H1 (cell line): ENCODE results near the gene CUBN. TPM values are rescaled to one million over a fixed set of nuclear protein-coding genes. Genes with fewer than 3 reads are reported as not detected.

Source experiments
- CHD2 ChIP-seq: IDR thresholded peaks from 2 replicates; pipeline ENCODE4 v1.6.1; 2012; ENCODE audit warnings: low read length, improper control_type of control experiment
- GTF2F1 ChIP-seq: IDR thresholded peaks from 2 replicates; pipeline ENCODE4 v1.6.1; 2012; ENCODE audit warnings: low read depth, low read length, improper control_type of control experiment, borderline replicate concordance
- HDAC2 ChIP-seq, 2 experiments: fragments of 300-600 bp in 1 of 2; sonication (generic) in 1 of 2; IDR thresholded peaks; 2 replicates each; pipeline ENCODE4 v1.6.1; 2011 to 2012; ENCODE audit warnings: low read depth in 2 of 2, low read length in 2 of 2, mild to moderate bottlenecking in 2 of 2, moderate library complexity in 2 of 2, borderline replicate concordance in 1 of 2, inconsistent platforms in 1 of 2
- POLR2A ChIP-seq, 2 experiments: IDR thresholded peaks; 1 replicate in 1 of 2; 2 replicates in 1 of 2; pipeline ENCODE4 v1.6.1; 2011; ENCODE audit warnings: low read depth in 2 of 2, low read length in 2 of 2, mild to moderate bottlenecking in 2 of 2; ENCODE audit errors: control extremely low read depth in 1 of 2
- TAF7 ChIP-seq: optimal IDR thresholded peaks from 2 replicates; pipeline ENCODE3; 2011; ENCODE audit warnings: low read depth, mild to moderate bottlenecking, inconsistent platforms, low read length, moderate library complexity, borderline replicate concordance
- ZNF274 ChIP-seq: IDR thresholded peaks from 2 replicates; pipeline ENCODE4 v1.7.0; 2012; ENCODE audit warnings: low read length, borderline replicate concordance; ENCODE audit errors: extremely low read depth
- polyA plus RNA-seq, 7 experiments: library from polyadenylated mRNA; depleted of rRNA in 3 of 7; stranded (reverse) in 5 of 7; unstranded in 2 of 7; fragments of >200 nt in 5 of 7; fragments of 200-250 nt in 2 of 7; gene quantifications; 1 replicate in 5 of 7; 2 replicates in 1 of 7; 4 replicates in 1 of 7; pipeline versions ENCODE4 v1.2.1 to v1.2.3, GENCODE V29; 2011 to 2013; ENCODE audit warnings: missing spikeins in 2 of 7, mixed read lengths in 2 of 7
- total RNA-seq: library from RNA; stranded (reverse); fragmentation: NEBNext Ultra II Directional; extraction: Animal tissue kit (Norgen Biotek cat#: 25700); gene quantifications from 2 replicates; pipeline ENCODE4 v1.2.1, GENCODE V29; 2021
- TF ChIP-seq, protein P1 (sequence below): fragments of 300-600 bp; sonication (generic); IDR thresholded peaks from 2 replicates; pipeline ENCODE4 v1.7.1; 2012; ENCODE audit warnings: low read length, moderate library complexity, mild to moderate bottlenecking, inconsistent platforms; ENCODE audit not compliant: insufficient replicate concordance

The CUBN gene
- total and polyA plus RNA-seq, 2 of the 8 experiments (the other 6 are each of a cell fraction or from before 2014, with no cell fraction given) = 0.04 to 0.08 TPM

DNA sequence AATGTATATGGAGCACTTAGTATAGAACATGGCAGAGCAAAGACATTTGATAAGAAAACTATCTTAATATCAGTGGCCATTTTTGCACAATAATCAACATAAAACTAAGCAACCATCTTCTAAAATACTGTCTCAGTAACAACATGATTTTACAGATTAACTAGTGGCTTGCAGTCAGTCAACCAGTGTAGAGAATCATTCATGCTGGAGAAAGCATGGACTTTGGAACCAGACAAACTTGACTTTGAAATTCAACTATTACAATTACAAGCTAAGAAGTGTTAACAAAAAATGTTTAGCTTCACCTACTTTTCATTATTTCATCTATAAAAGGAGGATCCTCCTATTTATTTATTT lies 27.7 kb downstream of the CUBN start (continued):
- no peak for TF ChIP-seq GTF2F1
- no peak for TF ChIP-seq POLR2A (IDR thresholded peaks at IDR 0.05; ENCODE audit: control extremely low read depth in 1 of 2, low read depth in 2 of 2, low read length in 2 of 2)
- TF ChIP-seq TAF7 = no peak
- TF ChIP-seq CHD2 = no peak
- no peak for TF ChIP-seq HDAC2 (IDR thresholded peaks at IDR 0.05; ENCODE audit: borderline replicate concordance in 1 of 2, low read depth in 2 of 2, low read length in 2 of 2)
- TF ChIP-seq, protein P1, sequence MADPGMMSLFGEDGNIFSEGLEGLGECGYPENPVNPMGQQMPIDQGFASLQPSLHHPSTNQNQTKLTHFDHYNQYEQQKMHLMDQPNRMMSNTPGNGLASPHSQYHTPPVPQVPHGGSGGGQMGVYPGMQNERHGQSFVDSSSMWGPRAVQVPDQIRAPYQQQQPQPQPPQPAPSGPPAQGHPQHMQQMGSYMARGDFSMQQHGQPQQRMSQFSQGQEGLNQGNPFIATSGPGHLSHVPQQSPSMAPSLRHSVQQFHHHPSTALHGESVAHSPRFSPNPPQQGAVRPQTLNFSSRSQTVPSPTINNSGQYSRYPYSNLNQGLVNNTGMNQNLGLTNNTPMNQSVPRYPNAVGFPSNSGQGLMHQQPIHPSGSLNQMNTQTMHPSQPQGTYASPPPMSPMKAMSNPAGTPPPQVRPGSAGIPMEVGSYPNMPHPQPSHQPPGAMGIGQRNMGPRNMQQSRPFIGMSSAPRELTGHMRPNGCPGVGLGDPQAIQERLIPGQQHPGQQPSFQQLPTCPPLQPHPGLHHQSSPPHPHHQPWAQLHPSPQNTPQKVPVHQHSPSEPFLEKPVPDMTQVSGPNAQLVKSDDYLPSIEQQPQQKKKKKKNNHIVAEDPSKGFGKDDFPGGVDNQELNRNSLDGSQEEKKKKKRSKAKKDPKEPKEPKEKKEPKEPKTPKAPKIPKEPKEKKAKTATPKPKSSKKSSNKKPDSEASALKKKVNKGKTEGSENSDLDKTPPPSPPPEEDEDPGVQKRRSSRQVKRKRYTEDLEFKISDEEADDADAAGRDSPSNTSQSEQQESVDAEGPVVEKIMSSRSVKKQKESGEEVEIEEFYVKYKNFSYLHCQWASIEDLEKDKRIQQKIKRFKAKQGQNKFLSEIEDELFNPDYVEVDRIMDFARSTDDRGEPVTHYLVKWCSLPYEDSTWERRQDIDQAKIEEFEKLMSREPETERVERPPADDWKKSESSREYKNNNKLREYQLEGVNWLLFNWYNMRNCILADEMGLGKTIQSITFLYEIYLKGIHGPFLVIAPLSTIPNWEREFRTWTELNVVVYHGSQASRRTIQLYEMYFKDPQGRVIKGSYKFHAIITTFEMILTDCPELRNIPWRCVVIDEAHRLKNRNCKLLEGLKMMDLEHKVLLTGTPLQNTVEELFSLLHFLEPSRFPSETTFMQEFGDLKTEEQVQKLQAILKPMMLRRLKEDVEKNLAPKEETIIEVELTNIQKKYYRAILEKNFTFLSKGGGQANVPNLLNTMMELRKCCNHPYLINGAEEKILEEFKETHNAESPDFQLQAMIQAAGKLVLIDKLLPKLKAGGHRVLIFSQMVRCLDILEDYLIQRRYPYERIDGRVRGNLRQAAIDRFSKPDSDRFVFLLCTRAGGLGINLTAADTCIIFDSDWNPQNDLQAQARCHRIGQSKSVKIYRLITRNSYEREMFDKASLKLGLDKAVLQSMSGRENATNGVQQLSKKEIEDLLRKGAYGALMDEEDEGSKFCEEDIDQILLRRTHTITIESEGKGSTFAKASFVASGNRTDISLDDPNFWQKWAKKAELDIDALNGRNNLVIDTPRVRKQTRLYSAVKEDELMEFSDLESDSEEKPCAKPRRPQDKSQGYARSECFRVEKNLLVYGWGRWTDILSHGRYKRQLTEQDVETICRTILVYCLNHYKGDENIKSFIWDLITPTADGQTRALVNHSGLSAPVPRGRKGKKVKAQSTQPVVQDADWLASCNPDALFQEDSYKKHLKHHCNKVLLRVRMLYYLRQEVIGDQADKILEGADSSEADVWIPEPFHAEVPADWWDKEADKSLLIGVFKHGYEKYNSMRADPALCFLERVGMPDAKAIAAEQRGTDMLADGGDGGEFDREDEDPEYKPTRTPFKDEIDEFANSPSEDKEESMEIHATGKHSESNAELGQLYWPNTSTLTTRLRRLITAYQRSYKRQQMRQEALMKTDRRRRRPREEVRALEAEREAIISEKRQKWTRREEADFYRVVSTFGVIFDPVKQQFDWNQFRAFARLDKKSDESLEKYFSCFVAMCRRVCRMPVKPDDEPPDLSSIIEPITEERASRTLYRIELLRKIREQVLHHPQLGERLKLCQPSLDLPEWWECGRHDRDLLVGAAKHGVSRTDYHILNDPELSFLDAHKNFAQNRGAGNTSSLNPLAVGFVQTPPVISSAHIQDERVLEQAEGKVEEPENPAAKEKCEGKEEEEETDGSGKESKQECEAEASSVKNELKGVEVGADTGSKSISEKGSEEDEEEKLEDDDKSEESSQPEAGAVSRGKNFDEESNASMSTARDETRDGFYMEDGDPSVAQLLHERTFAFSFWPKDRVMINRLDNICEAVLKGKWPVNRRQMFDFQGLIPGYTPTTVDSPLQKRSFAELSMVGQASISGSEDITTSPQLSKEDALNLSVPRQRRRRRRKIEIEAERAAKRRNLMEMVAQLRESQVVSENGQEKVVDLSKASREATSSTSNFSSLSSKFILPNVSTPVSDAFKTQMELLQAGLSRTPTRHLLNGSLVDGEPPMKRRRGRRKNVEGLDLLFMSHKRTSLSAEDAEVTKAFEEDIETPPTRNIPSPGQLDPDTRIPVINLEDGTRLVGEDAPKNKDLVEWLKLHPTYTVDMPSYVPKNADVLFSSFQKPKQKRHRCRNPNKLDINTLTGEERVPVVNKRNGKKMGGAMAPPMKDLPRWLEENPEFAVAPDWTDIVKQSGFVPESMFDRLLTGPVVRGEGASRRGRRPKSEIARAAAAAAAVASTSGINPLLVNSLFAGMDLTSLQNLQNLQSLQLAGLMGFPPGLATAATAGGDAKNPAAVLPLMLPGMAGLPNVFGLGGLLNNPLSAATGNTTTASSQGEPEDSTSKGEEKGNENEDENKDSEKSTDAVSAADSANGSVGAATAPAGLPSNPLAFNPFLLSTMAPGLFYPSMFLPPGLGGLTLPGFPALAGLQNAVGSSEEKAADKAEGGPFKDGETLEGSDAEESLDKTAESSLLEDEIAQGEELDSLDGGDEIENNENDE = no peak
- no peak for TF ChIP-seq ZNF274
- TF ChIP-seq, all 59 proteins: peak for 0
